GM19463 (cell line): Measurements from ENCODE around the gene SOD2.
"Not testable (repeated sequence)": the region's sequence is repeated elsewhere in the genome, so short reads cannot be mapped to it uniquely, and the experiment has no call there.

ENCODE experiments used
- ATAC-seq: cut with Tn5 transposase; IDR thresholded peaks from one replicate; pipeline ENCODE4 v1.9.1; 2021; ENCODE audit warnings: mild to moderate bottlenecking, moderate library complexity; ENCODE audit not compliant: unreplicated experiment

SOD2 gene

GRCh38 chr6:159684013-159684304 lies 9.1 kb downstream of the SOD2 start:
- no peak for ATAC-seq

GRCh38 chr6:159682810-159683209 lies 10.2 kb downstream of the SOD2 start:
- no peak for ATAC-seq

DNA sequence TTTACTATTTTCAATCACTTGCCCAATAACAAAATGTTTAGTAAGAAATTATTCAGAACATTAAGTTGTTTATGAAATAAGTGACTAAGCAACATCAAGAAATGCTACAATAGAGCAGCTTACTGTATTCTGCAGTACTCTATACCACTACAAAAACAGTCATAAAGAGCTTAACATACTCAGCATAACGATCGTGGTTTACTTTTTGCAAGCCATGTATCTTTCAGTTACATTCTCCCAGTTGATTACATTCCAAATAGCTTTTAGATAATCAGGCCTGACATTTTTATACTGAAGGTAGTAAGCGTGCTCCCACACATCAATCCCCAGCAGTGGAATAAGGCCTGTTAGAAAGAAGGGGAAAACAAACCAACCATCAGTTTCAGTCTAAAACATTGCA lies 10.7 kb downstream of the SOD2 start:
- no peak for ATAC-seq

- ATAC-seq = no peak
Measured at GRCh38 chr6:159681191-159681880, 11.7 kb downstream of the SOD2 start.

DNA sequence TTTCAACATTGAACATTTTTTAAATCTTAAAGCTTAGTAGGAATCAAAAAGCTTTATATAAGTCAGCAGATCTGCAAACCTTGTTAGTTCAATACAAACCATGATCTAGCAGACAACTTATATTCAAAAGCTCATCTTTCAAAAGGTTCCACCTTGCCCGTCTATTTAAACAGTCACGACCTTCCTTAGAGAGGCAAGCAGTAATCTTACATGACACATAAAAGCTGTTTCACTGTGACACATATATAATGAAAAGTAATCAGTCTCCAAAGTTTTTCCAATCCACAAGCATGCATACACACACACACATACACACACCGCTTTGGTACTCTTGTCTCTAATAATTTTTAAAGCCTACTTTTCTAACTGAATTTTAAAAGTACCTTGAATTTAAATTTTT lies 12.9 kb downstream of the SOD2 start:
- no peak for ATAC-seq

GRCh38 chr6:159679091-159680077 lies 13.7 kb downstream of the SOD2 start:
- peak; percentile 61 for ATAC-seq

- no peak for ATAC-seq
Measured at GRCh38 chr6:159678574-159678973, 14.5 kb downstream of the SOD2 start.

DNA sequence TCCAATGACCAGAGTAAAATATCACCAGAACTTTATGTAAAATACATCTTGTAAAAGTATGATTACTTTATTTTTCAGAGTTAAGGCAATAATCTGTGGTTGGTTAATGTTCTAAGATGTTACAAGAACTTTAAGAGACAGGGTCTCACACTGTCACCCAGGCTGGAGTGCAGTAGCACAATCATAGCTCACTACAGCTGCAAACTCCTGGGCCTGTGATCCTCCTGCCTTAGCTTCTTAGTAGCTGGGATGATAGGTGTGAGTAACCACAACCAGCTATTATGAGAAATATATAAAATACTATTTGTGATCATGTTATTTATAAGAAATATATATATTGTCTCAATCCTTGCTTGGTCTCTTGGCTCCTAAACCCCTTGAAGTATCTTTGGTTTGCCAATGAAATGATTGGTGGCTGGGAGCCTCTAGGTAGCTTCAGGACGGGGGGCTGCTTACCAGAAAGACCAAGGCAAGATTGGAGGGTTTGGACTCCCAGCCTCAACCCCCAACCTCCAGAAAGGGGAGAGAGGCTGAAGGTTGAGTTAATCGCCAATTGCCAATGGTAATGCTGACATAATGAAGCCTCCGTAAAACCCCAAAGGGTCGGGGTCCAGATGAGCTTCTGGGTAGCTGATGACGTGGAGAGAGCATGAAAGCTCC lies 15.4 kb downstream of the SOD2 start:
- no peak for ATAC-seq

GRCh38 chr6:159676890-159677505 lies 16.0 kb downstream of the SOD2 start:
- no peak for ATAC-seq

GRCh38 chr6:159676236-159676635 lies 16.8 kb downstream of the SOD2 start:
- ATAC-seq = not testable (repeated sequence)

DNA sequence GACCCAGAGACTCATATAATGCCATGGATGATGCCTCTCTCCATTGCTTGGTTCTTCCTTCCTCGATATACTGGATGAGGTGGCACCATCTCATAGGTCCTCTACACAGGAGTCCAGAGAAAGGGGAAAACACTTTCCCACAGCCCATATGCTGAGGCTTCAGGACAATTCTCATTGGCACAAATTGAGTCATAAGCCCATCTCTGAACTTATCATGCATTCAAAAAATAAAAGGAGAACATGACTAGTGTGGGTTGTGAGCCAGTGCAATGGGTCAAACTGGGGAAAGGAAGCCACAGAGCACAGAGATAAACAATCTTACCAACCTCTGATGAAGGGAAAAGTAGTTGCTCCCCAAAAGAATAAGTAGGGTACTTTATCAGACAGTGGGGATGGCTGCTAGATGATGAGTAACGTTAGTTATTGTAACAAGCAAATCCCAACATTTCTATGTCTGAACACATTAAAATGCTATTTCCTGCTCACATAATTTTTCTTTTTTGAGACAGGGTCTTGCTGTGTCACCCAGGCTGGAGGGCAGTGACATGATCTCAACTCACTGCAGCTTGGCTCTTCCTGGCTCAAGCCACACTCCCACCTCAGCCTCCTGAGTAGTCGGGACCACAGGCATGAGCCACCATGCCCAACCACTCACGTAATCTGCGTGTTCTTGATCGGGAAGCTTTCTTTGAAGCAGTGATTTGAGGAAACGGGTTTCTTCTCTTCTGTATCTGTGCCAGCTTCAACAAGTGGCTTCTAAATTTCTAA lies 27.0 kb downstream of the SOD2 start:
- no peak for ATAC-seq

DNA sequence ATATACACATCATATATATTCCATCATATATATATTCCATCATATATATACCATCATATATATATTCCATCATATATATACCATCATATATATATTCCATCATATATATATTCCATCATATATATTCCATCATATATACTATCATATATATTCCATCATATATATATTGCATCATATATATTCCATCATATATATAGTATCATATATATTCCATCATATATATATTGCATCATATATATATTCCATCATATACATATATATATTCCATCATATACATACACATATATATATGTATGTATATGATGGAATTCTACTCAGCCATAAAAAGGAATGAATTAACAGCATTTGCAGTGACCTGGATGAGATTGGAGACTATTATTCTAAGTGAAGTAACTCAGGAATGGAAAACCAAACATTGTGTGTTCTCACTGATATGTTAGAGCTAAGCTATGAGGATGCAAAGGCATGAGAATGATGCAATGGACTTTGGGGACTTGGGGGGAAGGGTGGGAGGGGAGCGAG lies 29.6 kb downstream of the SOD2 start:
- ATAC-seq = not testable (repeated sequence)

DNA sequence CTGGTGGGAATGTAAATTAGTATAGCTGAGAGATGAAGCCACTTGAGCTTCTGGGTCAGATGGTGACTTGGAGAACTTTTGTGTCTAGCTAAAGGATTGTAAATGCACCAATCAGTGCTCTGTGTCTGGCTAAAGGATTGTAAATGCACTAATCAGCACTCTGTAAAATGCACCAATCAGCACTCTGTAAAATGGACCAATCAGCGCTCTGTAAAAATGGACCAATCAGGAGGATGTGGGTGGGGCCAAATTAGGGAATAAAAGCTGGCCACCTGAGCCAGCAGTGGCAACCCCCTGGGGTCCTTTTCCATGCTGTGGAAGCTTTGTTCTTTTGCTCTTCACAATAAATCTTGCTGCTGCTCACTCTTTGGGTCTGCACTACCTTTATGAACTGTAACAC lies 31.1 kb downstream of the SOD2 start:
- not testable (repeated sequence) for ATAC-seq

GRCh38 chr6:159655409-159655988 lies 37.5 kb downstream of the SOD2 start:
- no peak for ATAC-seq

GRCh38 chr6:159654483-159655098 lies 38.5 kb downstream of the SOD2 start:
- ATAC-seq = no peak

GRCh38 chr6:159650314-159650713 lies 42.7 kb downstream of the SOD2 start:
- no peak for ATAC-seq

GRCh38 chr6:159649441-159649840 lies 43.6 kb downstream of the SOD2 start:
- no peak for ATAC-seq

DNA sequence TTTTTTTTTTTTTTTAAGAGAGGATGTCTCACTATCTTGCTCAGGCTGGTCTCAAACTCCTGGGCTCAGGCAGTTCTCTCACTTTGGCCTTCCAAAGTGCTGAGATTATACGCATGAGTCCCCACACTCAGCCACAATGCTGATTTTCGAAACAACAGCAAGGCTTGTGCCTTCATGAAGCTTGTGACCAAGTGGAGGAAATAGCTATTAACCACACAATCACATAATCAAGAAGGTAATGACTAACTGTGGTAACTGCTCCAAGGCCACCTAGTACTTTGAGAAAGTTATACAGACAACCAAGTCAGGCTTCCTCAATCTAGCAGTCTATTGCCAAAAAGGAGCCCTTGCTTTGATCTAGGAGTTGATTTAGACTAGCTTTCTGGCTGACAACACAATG lies 46.3 kb downstream of the SOD2 start:
- ATAC-seq = peak; percentile 95

GRCh38 chr6:159646116-159646515 lies 46.9 kb downstream of the SOD2 start:
- no peak for ATAC-seq
